Left lung (tissue), 10 donors: ENCODE measurements around the gene NTMT2. TPM values are rescaled to one million over a fixed set of nuclear protein-coding genes. Genes with fewer than 3 reads are reported as not detected.

ENCODE experiments used
- ATAC-seq: fragments of 200-7000 bp; cut with Tn5 transposase; one replicate; pipeline ENCODE4 v1.9.1; 2020; ENCODE audit warnings: moderate library complexity
- DNase-seq, 4 donors: peaks; one replicate each; pipeline ENCODE4 v3.0.0-alpha.2; 2013 to 2020
- H3K27ac ChIP-seq, 2 donors: fragments of 200-600 bp; sonication (generic) in 1 of 2; one replicate each; pipeline versions ENCODE4 v1.5.0 to v1.8.0; 2020 to 2021
- H3K27me3 ChIP-seq, 2 donors: fragments of 200-600 bp; sonication (generic) in 1 of 2; one replicate each; pipeline versions ENCODE4 v1.5.0 to v1.8.0; 2020 to 2021
- H3K36me3 ChIP-seq, 2 donors: fragments of 200-600 bp; sonication (generic) in 1 of 2; one replicate each; pipeline versions ENCODE4 v1.5.0 to v1.8.0; 2020 to 2021
- H3K4me1 ChIP-seq, 2 donors: fragments of 200-600 bp; one replicate each; pipeline ENCODE4 v1.8.0; 2021
- H3K4me3 ChIP-seq, 2 donors: fragments of 200-600 bp; sonication (generic) in 1 of 2; one replicate each; pipeline versions ENCODE4 v1.5.0 to v1.8.0; 2020 to 2021; ENCODE audit warnings: mild to moderate bottlenecking in 1 of 2
- H3K9me3 ChIP-seq, 2 donors: fragments of 200-600 bp; sonication (generic) in 1 of 2; one replicate each; pipeline versions ENCODE4 v1.5.0 to v1.8.0; 2020 to 2021
- intact Hi-C, 2 donors: fragments of 100-400 bp; cut with DNase I; formaldehyde crosslinking; loops; one replicate each; pipeline versions ENCODE4 v1.11.2 to v1.14.2; 2022
- polyA plus RNA-seq, 6 donors: library from polyadenylated mRNA; unstranded; fragments of 120-200 nt; gene quantifications; one replicate each; pipeline ENCODE4 v1.2.1, GENCODE V29; 2013; ENCODE audit not compliant: insufficient read length in 6 of 6
- total RNA-seq, 2 donors: library from RNA; stranded (reverse); fragmentation: NEBNext Ultra II Directional; extraction: Animal tissue kit (Norgen Biotek cat#: 25700); gene quantifications; one replicate each; pipeline ENCODE4 v1.2.1, GENCODE V29; 2021
- TF ChIP-seq, protein P1 (sequence below), 2 donors: fragments of 200-600 bp; sonication (generic) in 1 of 2; IDR thresholded peaks; one replicate each; pipeline versions ENCODE4 v1.5.0 to v1.8.0; 2021; ENCODE audit warnings: antibody characterized with exemption in 2 of 2
- donor health status: DM: no; HTN: yes; CAD: no.
- donor health status: DM: no; HTN: no; CAD: no.

The NTMT2 gene
- total and polyA plus RNA-seq, 8 donors: not detected

GRCh38 chr1:170131984-170132383 is 13.8 kb upstream of the NTMT2 start:
- H3K27ac ChIP-seq: no peak overlapping the region
- H3K27me3 ChIP-seq: no peaks in the 10 kb centered on the region
- peaks cover 0 to 2% of the 10 kb centered on the region in 2 donors for H3K9me3 ChIP-seq
- no peak overlapping the region for H3K4me3 ChIP-seq
- DNase-seq (no peak), ATAC-seq (no peak)
- H3K4me1 ChIP-seq: peaks cover 0 to 3% of the 10 kb centered on the region in 2 donors
- H3K36me3 ChIP-seq: no peaks in the 10 kb centered on the region
- TF ChIP-seq, protein P1, sequence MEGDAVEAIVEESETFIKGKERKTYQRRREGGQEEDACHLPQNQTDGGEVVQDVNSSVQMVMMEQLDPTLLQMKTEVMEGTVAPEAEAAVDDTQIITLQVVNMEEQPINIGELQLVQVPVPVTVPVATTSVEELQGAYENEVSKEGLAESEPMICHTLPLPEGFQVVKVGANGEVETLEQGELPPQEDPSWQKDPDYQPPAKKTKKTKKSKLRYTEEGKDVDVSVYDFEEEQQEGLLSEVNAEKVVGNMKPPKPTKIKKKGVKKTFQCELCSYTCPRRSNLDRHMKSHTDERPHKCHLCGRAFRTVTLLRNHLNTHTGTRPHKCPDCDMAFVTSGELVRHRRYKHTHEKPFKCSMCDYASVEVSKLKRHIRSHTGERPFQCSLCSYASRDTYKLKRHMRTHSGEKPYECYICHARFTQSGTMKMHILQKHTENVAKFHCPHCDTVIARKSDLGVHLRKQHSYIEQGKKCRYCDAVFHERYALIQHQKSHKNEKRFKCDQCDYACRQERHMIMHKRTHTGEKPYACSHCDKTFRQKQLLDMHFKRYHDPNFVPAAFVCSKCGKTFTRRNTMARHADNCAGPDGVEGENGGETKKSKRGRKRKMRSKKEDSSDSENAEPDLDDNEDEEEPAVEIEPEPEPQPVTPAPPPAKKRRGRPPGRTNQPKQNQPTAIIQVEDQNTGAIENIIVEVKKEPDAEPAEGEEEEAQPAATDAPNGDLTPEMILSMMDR (IDR thresholded peaks at IDR 0.05): no peak
- intact Hi-C loops: no loop called here

DNA sequence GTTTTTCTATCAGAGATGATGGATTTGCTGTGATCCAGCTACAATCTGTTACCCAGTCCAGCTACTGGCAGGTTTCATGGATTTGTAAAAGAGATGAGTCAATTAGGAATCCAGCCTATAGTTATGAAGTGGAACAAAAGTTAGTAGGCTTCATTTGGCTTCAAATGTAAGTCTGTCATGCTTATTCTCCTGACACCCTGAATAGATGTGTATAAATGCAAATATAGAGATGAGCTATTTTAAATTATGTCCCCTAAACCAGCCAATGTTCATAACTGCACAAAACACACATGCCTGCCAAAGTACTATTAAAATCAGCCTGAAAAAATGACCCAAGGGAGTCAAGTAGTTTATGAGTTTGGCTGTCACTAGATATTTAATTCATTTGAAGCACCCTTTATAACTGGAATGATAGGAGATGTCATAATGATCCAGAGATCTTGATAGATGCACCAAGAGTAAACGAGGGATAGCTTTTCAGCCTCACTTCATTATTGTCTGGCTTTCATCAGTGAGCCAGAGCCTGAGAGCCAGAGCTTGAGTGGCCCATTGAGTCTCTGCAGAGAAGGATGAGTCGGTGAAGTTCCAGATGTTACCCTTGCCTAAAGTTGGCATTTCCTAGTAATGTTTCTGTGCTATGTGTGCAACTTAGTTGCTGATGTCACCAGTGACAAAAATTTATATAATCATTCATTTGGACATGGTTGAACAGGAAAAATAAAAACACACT is 11.8 kb upstream of the NTMT2 start:
- H3K27me3 ChIP-seq: no peaks in the 10 kb centered on the region
- no peak overlapping the region for H3K4me3 ChIP-seq
- H3K4me1 ChIP-seq: peaks cover 0 to 3% of the 10 kb centered on the region in 2 donors
- H3K36me3 ChIP-seq: no peaks in the 10 kb centered on the region
- TF ChIP-seq, protein P1 (IDR thresholded peaks at IDR 0.05): no peak
- peak; percentile 59 for ATAC-seq
- no peak overlapping the region for H3K27ac ChIP-seq
- DNase-seq: peak in 2 of 4 donors; percentile 9
- no peaks in the 10 kb centered on the region for H3K9me3 ChIP-seq
- intact Hi-C loops: no loop called here

DNA sequence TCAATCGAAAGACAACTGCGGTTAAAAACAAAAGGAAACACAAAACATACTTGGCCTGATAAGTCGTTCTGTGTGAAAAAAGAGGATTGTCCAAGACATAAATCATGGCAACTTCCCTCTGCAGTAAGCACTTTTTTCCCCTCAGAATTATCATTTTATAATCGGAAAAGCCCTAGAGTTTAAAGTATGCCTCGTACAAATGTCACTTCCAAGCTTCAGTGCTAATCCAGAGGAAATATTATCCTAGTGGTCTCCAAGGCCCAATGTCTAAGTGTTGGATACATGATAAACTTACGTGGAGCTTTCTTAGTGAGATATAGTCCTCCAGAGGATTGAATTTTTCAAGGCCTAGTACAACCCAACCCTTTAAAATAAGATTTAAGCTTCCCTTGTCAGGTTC is 11.2 kb upstream of the NTMT2 start:
- Histone ChIP-seq H3K9me3 (no peaks in the 10 kb centered on the region), H3K27ac (no peak overlapping the region), H3K36me3 (no peaks in the 10 kb centered on the region), H3K27me3 (no peaks in the 10 kb centered on the region), H3K4me3 (no peak overlapping the region), H3K4me1 (peaks cover 0 to 3% of the 10 kb centered on the region in 2 donors)
- ATAC-seq (peak; percentile 15), DNase-seq (no peak)
- intact Hi-C loops: no loop called here
- TF ChIP-seq, protein P1 (IDR thresholded peaks at IDR 0.05): no peak

- H3K36me3 ChIP-seq: no peaks in the 10 kb centered on the region
- H3K4me3 ChIP-seq: no peak overlapping the region
- no peak overlapping the region for H3K27ac ChIP-seq
- H3K4me1 ChIP-seq: no peaks in the 10 kb centered on the region
- no peaks in the 10 kb centered on the region for H3K9me3 ChIP-seq
- DNase-seq: no peak
- no peak for ATAC-seq
- intact Hi-C loops: no loop called here
- no peaks in the 10 kb centered on the region for H3K27me3 ChIP-seq
- TF ChIP-seq, protein P1 (IDR thresholded peaks at IDR 0.05): no peak
Measured at GRCh38 chr1:170140371-170140770, 5.4 kb upstream of the NTMT2 start.

DNA sequence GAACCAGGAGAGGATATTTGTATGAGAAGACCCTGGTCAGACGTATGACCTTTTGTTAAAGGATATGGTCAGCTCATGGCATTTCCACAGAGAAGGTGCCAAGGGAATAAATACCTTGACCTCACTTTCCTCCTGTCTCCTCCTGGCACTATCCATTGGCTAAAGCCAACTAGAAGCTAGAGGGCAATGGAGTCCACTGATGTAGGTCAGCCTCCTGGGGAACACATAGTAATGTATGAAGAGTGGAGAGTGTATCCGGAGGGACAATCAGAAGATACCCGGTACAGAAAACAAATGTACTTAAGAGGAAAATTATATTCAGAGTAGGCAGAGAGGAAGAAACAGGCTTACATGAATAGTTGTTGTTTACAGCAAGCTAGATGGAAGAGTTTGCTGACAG is 698 bp upstream of the NTMT2 start:
- Histone ChIP-seq H3K36me3 (no peaks in the 10 kb centered on the region), H3K4me3 (no peak overlapping the region), H3K9me3 (peaks cover 0 to 3% of the 10 kb centered on the region in 2 donors), H3K27me3 (no peaks in the 10 kb centered on the region), H3K27ac (no peak overlapping the region), H3K4me1 (no peaks in the 10 kb centered on the region)
- intact Hi-C loops: no loop called here
- ATAC-seq: no peak
- DNase-seq: no peak
- TF ChIP-seq, protein P1 (IDR thresholded peaks at IDR 0.05): no peak
